ENCODE measurements around the gene RAP1A.

RAP1A gene

DNA sequence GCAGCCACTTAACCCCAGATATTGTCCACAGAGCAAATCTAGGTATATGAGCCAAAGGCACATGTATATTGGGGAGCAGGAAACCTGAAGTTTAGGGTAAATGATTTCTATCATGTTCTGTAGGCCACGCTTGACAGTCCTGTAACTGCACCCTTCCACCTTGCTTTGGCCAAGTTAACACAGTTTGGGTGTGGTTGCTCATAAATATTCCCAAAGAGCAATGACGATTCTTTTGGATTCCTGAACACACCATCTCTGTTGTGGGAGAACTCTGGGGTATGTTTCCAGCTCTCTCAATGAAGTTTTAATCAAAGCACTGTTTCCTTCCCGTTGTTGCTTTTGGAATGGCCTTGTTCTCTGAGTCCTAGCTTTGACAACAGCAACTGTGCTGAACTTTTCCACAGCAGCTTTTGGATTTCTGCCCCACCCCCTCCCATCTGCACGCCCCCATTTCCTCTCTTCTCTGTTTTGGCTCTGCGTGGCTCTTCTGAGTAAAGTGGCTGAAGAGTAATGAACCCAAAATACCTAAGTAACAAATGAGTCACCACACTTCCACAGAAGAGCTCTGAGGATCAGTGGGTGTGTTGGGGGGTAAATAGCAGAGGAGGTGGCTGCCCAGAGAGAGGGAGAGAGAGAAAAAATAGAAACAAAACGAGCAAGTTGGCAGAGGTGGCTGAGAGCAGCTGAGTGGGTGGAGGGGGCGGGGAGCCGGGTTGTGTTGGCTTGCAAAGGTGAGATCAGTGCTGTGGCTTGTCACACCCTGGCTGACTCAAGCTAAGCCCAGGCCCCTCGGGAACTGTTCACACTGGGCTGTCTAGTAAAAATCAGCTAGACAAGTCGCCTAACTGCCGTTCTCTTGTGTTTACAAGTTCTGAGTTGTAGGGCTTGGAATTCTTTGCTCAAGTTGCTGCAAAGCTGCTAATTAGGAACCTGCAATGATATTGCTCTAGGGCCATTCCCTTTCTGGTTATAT lies 26.9 kb upstream of the RAP1A start:
- Histone ChIP-seq H3K4me1 (ENCODE audit: insufficient read depth, low read length) (peaks cover 25% of the 10 kb centered on the region), H3K4me2 (ENCODE audit: insufficient read depth, low read length) (peak overlapping the region; percentile 56), H3K27ac (ENCODE audit: low read length) (peak overlapping the region; percentile 59; the same call in 1 of the 2 replicates), H3K9me3 (ENCODE audit: insufficient read depth, low read length, severe bottlenecking) (no peaks in the 10 kb centered on the region), H3K27me3 (ENCODE audit: insufficient read depth, low read length, poor library complexity) (peaks cover 7% of the 10 kb centered on the region), H2AFZ (ENCODE audit: low read depth, low read length) (peak overlapping the region; percentile 16; the same call in 1 of the 2 replicates), H3K79me2 (ENCODE audit: insufficient read depth, low read length) (no peaks in the 10 kb centered on the region), H3K36me3 (ENCODE audit: insufficient read depth, low read length) (no peaks in the 10 kb centered on the region), H4K20me1 (ENCODE audit: insufficient read depth, low read length) (no peaks in the 10 kb centered on the region), H3K9ac (ENCODE audit: low read depth, low read length) (peak overlapping the region; percentile 22; the same call in 1 of the 2 replicates), H3K4me3 (ENCODE audit: low read depth in 1 of 2, low read length in 2 of 2) (peak overlapping the region in 1 of 2 experiments; percentile 37; a peak in 2 of 4 replicates)
- ATAC-seq (ENCODE audit: insufficient read depth, low read depth) (peak; percentile 98), DNase-seq (peak; percentile 84)
- TF ChIP-seq EZH2 (IDR thresholded peaks at IDR 0.05; ENCODE audit: borderline replicate concordance, low read depth, low read length, severe bottlenecking), result no peak
- TF ChIP-seq, protein P1, sequence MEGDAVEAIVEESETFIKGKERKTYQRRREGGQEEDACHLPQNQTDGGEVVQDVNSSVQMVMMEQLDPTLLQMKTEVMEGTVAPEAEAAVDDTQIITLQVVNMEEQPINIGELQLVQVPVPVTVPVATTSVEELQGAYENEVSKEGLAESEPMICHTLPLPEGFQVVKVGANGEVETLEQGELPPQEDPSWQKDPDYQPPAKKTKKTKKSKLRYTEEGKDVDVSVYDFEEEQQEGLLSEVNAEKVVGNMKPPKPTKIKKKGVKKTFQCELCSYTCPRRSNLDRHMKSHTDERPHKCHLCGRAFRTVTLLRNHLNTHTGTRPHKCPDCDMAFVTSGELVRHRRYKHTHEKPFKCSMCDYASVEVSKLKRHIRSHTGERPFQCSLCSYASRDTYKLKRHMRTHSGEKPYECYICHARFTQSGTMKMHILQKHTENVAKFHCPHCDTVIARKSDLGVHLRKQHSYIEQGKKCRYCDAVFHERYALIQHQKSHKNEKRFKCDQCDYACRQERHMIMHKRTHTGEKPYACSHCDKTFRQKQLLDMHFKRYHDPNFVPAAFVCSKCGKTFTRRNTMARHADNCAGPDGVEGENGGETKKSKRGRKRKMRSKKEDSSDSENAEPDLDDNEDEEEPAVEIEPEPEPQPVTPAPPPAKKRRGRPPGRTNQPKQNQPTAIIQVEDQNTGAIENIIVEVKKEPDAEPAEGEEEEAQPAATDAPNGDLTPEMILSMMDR (IDR thresholded peaks at IDR 0.05; ENCODE audit: borderline replicate concordance, extremely low read depth, low read length, poor library complexity, severe bottlenecking), result no peak

DNA sequence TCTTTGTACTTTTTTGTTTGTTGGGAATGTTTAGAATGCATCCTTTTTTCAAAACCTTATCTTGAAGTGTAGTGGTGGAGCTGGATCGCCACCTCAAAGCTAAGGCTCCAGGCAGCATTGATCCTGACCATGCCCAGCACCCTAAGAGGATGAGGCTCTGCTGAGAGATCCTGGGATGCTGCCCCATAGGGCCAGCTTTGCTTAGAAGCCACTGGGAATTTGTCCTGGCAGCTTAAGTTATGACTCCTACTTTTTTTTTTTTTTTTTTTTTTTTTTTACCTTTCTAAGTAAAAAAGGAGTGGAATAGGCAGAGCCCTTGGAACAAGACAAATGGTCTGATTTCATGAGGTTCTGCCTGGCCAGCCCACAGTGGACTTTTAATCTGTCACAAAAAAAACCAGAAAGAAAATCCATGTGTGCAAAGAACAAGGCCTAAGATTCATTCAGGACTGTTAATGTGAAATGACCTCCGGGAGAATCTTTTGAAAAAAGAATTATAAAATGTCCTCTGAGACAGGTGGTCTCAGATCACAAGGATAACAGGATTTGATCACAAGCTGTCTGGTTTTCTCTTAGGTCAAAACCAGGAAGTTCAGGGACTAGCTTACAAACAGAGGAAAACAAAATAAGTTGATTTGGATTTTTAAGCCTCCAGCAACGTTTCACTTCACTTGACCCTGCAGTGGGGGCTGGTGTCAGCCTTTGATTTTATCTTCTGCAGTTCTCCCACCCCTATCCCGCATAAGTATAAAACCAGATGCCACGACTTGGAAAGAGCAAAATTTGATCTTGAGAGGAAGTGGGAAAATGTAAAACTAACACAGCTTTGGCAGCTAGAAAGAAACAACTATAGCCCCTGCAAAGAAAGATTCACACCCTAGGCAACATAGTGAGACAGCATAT lies 25.9 kb upstream of the RAP1A start:
- Histone ChIP-seq H3K27ac (ENCODE audit: low read length) (peak overlapping the region; percentile 59; the same call in 1 of the 2 replicates), H3K27me3 (ENCODE audit: insufficient read depth, low read length, poor library complexity) (peaks cover under 1% of the 10 kb centered on the region), H3K79me2 (ENCODE audit: insufficient read depth, low read length) (no peaks in the 10 kb centered on the region), H3K4me1 (ENCODE audit: insufficient read depth, low read length) (peaks cover 25% of the 10 kb centered on the region), H3K4me3 (ENCODE audit: low read depth in 1 of 2, low read length in 2 of 2) (peak overlapping the region in 1 of 2 experiments; percentile 37; a peak in 2 of 4 replicates), H4K20me1 (ENCODE audit: insufficient read depth, low read length) (no peaks in the 10 kb centered on the region), H3K9ac (ENCODE audit: low read depth, low read length) (peak overlapping the region; percentile 22), H3K36me3 (ENCODE audit: insufficient read depth, low read length) (no peaks in the 10 kb centered on the region), H3K4me2 (ENCODE audit: insufficient read depth, low read length) (peak overlapping the region; percentile 56), H2AFZ (ENCODE audit: low read depth, low read length) (peak overlapping the region; percentile 53), H3K9me3 (ENCODE audit: insufficient read depth, low read length, severe bottlenecking) (no peaks in the 10 kb centered on the region)
- no peak for ATAC-seq (ENCODE audit: insufficient read depth, low read depth)
- no peak for DNase-seq
- TF ChIP-seq EZH2 (IDR thresholded peaks at IDR 0.05; ENCODE audit: borderline replicate concordance, low read depth, low read length, severe bottlenecking), result no peak
- TF ChIP-seq, protein P1 (IDR thresholded peaks at IDR 0.05; ENCODE audit: borderline replicate concordance, extremely low read depth, low read length, poor library complexity, severe bottlenecking), result no peak

DNA sequence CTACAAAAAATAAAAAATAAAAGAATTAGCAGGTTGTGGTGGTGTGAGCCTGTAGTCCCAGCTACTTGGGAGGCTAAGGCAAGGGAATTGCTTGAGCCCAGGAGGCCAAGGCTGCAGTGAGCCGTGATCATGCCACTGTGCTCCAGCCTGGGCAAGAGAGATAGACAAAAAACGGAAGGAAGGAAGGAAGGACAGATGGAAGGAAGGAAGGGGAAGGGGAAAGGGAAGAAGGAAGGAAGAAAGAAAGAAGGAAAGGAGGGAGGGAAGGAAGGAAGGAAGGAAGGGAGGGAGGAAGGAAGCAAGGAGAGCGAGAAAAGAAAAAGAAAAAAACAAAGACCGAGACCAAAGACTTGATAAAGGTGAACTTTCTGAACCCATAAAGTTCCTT lies 25.3 kb upstream of the RAP1A start:
- peaks cover 25% of the 10 kb centered on the region for H3K4me1 ChIP-seq (ENCODE audit: insufficient read depth, low read length)
- no peaks in the 10 kb centered on the region for H4K20me1 ChIP-seq (ENCODE audit: insufficient read depth, low read length)
- TF ChIP-seq, protein P1 (IDR thresholded peaks at IDR 0.05; ENCODE audit: borderline replicate concordance, extremely low read depth, low read length, poor library complexity, severe bottlenecking), result no peak
- no peak for TF ChIP-seq EZH2 (IDR thresholded peaks at IDR 0.05; ENCODE audit: borderline replicate concordance, low read depth, low read length, severe bottlenecking)
- no peaks in the 10 kb centered on the region for H3K36me3 ChIP-seq (ENCODE audit: insufficient read depth, low read length)
- H3K27me3 ChIP-seq (ENCODE audit: insufficient read depth, low read length, poor library complexity), result no peaks in the 10 kb centered on the region
- H3K9ac ChIP-seq (ENCODE audit: low read depth, low read length), result no peak overlapping the region; the same call in 1 of the 2 replicates
- ATAC-seq (ENCODE audit: insufficient read depth, low read depth) (no peak), DNase-seq (no peak)
- no peak overlapping the region; the same call in 1 of the 2 replicates for H3K4me2 ChIP-seq (ENCODE audit: insufficient read depth, low read length)
- H2AFZ ChIP-seq (ENCODE audit: low read depth, low read length), result no peak overlapping the region
- no peak overlapping the region for H3K4me3 ChIP-seq (ENCODE audit: low read depth in 1 of 2, low read length in 2 of 2)
- H3K27ac ChIP-seq (ENCODE audit: low read length), result no peak overlapping the region
- H3K9me3 ChIP-seq (ENCODE audit: insufficient read depth, low read length, severe bottlenecking), result no peaks in the 10 kb centered on the region
- no peaks in the 10 kb centered on the region for H3K79me2 ChIP-seq (ENCODE audit: insufficient read depth, low read length)

All from DND-41 (cell line).